Duodenal mucosa (tissue), 2 donors: ENCODE results near the gene XRN2.

ENCODE experiments used
- H3K27ac ChIP-seq: one replicate; pipeline ENCODE4 v1.7.0; 2013; ENCODE audit warnings: low read depth, low read length
- H3K27me3 ChIP-seq, 2 donors: one replicate each; pipeline ENCODE4 v1.7.0; 2013; ENCODE audit warnings: low read length in 2 of 2, control low read depth in 1 of 2; ENCODE audit not compliant: insufficient read depth in 2 of 2, control insufficient read depth in 1 of 2
- H3K36me3 ChIP-seq, 2 donors: one replicate each; pipeline ENCODE4 v1.7.0; 2013; ENCODE audit warnings: low read length in 2 of 2, control low read depth in 1 of 2; ENCODE audit not compliant: insufficient read depth in 2 of 2, control insufficient read depth in 1 of 2
- H3K4me1 ChIP-seq, 2 donors: one replicate each; pipeline ENCODE4 v1.7.0; 2013; ENCODE audit warnings: low read length in 2 of 2, control low read depth in 1 of 2; ENCODE audit not compliant: insufficient read depth in 2 of 2, control insufficient read depth in 1 of 2
- H3K4me3 ChIP-seq, 2 donors: one replicate each; pipeline ENCODE4 v1.7.0; 2013; ENCODE audit warnings: low read length in 2 of 2, low read depth in 1 of 2
- H3K9ac ChIP-seq, 2 donors: one replicate each; pipeline ENCODE4 v1.7.0; 2013; ENCODE audit warnings: low read length in 2 of 2, low read depth in 1 of 2
- H3K9me3 ChIP-seq, 2 donors: one replicate each; pipeline ENCODE4 v1.7.0; 2013; ENCODE audit warnings: low read length in 2 of 2, control low read depth in 1 of 2; ENCODE audit not compliant: control insufficient read depth in 1 of 2

XRN2 gene

GRCh38 chr20:21272679-21273078 is 30.5 kb upstream of the XRN2 start:
- H3K4me1 ChIP-seq: no peaks in the 10 kb centered on the region
- peaks cover 0 to 3% of the 10 kb centered on the region in 2 donors for H3K27me3 ChIP-seq
- H3K36me3 ChIP-seq: no peaks in the 10 kb centered on the region
- no peak overlapping the region for H3K4me3 ChIP-seq
- H3K27ac ChIP-seq: no peak overlapping the region
- H3K9ac ChIP-seq: no peak overlapping the region
- peaks cover 0 to 7% of the 10 kb centered on the region in 2 donors for H3K9me3 ChIP-seq

GRCh38 chr20:21273755-21274386 is 29.3 kb upstream of the XRN2 start:
- Histone ChIP-seq H3K36me3 (no peaks in the 10 kb centered on the region), H3K27ac (no peak overlapping the region), H3K27me3 (no peaks in the 10 kb centered on the region), H3K9me3 (peaks cover 0 to 7% of the 10 kb centered on the region in 2 donors), H3K4me1 (no peaks in the 10 kb centered on the region), H3K4me3 (no peak overlapping the region), H3K9ac (no peak overlapping the region)

GRCh38 chr20:21278829-21279228 is 24.3 kb upstream of the XRN2 start:
- Histone ChIP-seq H3K9ac (no peak overlapping the region), H3K4me1 (peaks cover 0 to 7% of the 10 kb centered on the region in 2 donors), H3K4me3 (no peak overlapping the region), H3K27me3 (no peaks in the 10 kb centered on the region), H3K9me3 (no peaks in the 10 kb centered on the region), H3K36me3 (no peaks in the 10 kb centered on the region), H3K27ac (no peak overlapping the region)

GRCh38 chr20:21279706-21280521 is 23.2 kb upstream of the XRN2 start:
- no peak overlapping the region for H3K4me3 ChIP-seq
- H3K9me3 ChIP-seq: no peaks in the 10 kb centered on the region
- no peaks in the 10 kb centered on the region for H3K36me3 ChIP-seq
- H3K27me3 ChIP-seq: no peaks in the 10 kb centered on the region
- no peak overlapping the region for H3K27ac ChIP-seq
- no peak overlapping the region for H3K9ac ChIP-seq
- peaks cover 0 to 7% of the 10 kb centered on the region in 2 donors for H3K4me1 ChIP-seq

- Histone ChIP-seq H3K4me3 (no peak overlapping the region), H3K9ac (no peak overlapping the region), H3K4me1 (peaks cover 0 to 7% of the 10 kb centered on the region in 2 donors), H3K9me3 (peaks cover 0 to under 1% of the 10 kb centered on the region in 2 donors), H3K27me3 (no peaks in the 10 kb centered on the region), H3K27ac (no peak overlapping the region), H3K36me3 (no peaks in the 10 kb centered on the region)
Observed at GRCh38 chr20:21280522-21281016, 22.6 kb upstream of the XRN2 start.

GRCh38 chr20:21286775-21287174 is 16.4 kb upstream of the XRN2 start:
- Histone ChIP-seq H3K9me3 (peaks cover 6% of the 10 kb centered on the region in 2 donors), H3K27ac (no peak overlapping the region), H3K9ac (no peak overlapping the region), H3K4me3 (no peak overlapping the region), H3K27me3 (peaks cover 3 to 6% of the 10 kb centered on the region in 2 donors), H3K36me3 (no peaks in the 10 kb centered on the region), H3K4me1 (no peaks in the 10 kb centered on the region)

- Histone ChIP-seq H3K4me3 (no peak overlapping the region), H3K27me3 (peaks cover 3 to 6% of the 10 kb centered on the region in 2 donors), H3K9ac (no peak overlapping the region), H3K27ac (no peak overlapping the region), H3K36me3 (no peaks in the 10 kb centered on the region), H3K9me3 (peaks cover 6% of the 10 kb centered on the region in 2 donors), H3K4me1 (no peaks in the 10 kb centered on the region)
Observed at GRCh38 chr20:21288587-21289370, 14.4 kb upstream of the XRN2 start.

GRCh38 chr20:21289651-21290050 is 13.5 kb upstream of the XRN2 start:
- Histone ChIP-seq H3K9me3 (peaks cover 6% of the 10 kb centered on the region in 2 donors), H3K4me1 (no peaks in the 10 kb centered on the region), H3K27me3 (peaks cover 3 to 6% of the 10 kb centered on the region in 2 donors), H3K36me3 (no peaks in the 10 kb centered on the region), H3K4me3 (no peak overlapping the region), H3K27ac (no peak overlapping the region), H3K9ac (no peak overlapping the region)

- no peak overlapping the region for H3K9ac ChIP-seq
- H3K27me3 ChIP-seq: peaks cover 3 to 6% of the 10 kb centered on the region in 2 donors
- no peak overlapping the region for H3K4me3 ChIP-seq
- H3K4me1 ChIP-seq: no peaks in the 10 kb centered on the region
- H3K27ac ChIP-seq: no peak overlapping the region
- H3K36me3 ChIP-seq: no peaks in the 10 kb centered on the region
- H3K9me3 ChIP-seq: peaks cover 1% of the 10 kb centered on the region in 2 donors
Observed at GRCh38 chr20:21291026-21291425, 12.1 kb upstream of the XRN2 start.

- Histone ChIP-seq H3K27ac (no peak overlapping the region), H3K4me3 (no peak overlapping the region), H3K27me3 (peaks cover 0 to 7% of the 10 kb centered on the region in 2 donors), H3K4me1 (no peaks in the 10 kb centered on the region), H3K9me3 (no peaks in the 10 kb centered on the region), H3K36me3 (no peaks in the 10 kb centered on the region), H3K9ac (no peak overlapping the region)
Observed at GRCh38 chr20:21294755-21295154, 8.4 kb upstream of the XRN2 start.
